DMS53 (cell line): ENCODE measurements around the gene RUBCN.
"Not testable (repeated sequence)": the region's sequence is repeated elsewhere in the genome, so short reads cannot be mapped to it uniquely, and the experiment has no call there.

Experiments
- DNase-seq: peaks from one replicate; lab custom pipeline; 2025; lab: John Stamatoyannopoulos, UW

RUBCN gene

DNA sequence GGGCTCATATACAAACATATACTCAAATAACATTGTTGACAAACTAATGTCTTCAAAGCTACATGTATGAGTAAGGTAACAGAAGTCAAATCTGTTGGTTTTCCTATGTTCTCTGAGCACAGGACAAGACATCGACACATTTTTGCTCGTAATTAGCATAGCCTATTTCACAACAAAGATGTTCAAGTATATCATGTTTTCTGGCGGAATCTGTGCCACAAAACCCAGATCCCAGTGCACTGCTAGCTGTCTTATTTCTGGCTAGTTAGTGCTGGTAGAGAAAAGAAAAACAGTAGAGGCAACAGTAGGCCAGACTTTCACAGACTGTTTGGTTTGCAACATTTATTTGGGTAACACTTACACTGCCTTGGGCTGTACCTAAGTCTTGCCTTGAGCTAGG lies 51.2 kb downstream of the RUBCN start:
- DNase-seq, result no peak

DNA sequence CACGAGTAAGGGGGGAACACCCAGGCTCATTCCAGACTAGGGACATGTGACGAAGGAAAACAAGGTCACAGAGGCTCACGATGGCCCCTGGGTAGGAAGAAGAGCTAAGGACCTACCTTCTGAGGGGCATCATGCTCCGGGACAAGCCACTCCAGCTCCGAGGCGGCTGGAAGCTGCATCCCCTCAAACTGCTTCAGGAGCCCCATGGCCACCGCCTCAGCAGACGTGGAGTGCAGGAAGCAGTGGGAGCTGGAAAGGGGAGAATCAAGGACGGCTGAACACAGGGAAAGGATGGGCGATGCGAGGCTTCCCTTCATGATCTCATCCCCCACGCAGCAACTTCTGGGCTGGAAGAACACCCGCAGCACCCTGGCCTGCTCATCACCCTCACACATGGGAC lies 53.5 kb downstream of the RUBCN start:
- no peak for DNase-seq

DNA sequence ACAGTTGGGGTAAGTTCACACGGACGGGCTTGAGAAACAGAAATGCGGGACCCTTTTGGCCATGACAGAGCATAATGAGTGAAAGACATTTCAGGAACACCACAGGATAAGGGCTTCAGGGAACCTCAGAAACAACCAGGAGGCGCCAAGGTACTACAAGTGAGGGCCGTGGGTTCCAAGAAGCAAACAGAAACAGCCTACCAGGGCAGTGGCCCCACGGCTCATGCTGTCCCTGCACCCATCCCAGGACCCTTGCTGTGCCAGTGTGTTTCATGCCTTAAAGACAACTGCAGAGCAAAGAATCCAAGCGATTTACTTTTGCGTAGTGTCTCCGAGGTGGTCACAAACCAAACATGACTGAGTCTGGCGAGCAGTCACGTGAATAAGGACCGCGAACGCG lies 54.0 kb downstream of the RUBCN start:
- no peak for DNase-seq

DNA sequence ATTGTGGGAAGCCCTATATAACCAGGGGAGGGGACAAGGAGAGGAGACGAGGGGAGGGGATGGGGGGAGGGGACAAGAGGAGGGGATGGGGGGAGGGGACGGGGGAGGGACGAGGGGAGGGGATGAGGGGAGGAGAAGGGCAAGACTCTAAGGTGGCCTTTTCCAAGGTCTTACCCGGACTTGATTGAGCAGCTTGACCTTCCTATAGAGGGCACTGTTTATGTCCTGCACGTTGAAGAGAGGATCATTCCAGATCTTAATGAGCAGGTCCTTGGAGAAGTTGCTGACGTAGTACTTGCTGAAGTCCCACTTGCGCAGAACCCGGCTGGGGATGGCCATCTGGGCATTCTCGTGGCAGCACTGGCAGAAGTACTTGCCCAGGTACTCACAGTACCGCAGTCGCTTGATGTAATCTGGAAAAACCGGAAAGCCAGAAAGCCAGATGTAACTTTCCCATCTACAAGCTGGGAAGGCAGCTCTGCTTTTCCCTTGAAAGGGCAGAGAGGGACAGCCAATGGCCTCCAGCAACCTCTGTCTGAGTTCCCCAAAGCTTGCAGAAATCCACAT lies 55.7 kb downstream of the RUBCN start:
- no peak for DNase-seq

DNA sequence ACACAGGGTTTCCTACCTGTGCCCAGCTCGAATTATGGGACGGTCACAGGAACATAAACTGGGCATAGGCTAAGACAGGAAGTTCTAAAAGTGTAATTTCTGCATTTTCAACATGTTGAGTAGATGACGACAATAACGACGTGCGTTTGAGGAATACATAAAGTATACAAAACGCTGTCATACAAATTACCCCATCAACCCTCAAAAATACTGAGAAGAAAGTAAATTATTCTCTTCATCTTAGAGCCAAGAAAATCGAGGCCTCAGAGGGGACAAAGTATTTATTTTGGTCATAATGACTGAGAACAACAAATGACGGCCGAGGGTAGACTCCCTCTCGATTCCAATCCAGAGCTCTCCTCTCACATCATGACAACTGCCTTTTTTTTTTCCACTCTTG lies 60.8 kb downstream of the RUBCN start:
- DNase-seq, result no peak

DNA sequence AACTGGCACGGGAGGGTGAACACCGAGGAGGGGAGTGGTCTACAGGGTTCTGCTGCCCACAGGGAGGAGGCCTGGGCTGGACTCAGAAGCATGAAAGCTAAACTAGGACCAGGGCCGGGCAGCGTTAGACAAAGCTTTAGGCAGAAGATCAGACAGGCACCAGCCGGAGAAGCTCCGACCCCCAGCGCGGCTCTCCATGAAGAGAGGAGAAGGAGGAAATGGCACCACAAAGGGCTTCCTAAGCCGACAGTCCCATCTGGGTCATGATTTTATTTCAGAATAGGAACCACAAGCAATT lies 61.2 kb downstream of the RUBCN start:
- DNase-seq, result no peak

DNA sequence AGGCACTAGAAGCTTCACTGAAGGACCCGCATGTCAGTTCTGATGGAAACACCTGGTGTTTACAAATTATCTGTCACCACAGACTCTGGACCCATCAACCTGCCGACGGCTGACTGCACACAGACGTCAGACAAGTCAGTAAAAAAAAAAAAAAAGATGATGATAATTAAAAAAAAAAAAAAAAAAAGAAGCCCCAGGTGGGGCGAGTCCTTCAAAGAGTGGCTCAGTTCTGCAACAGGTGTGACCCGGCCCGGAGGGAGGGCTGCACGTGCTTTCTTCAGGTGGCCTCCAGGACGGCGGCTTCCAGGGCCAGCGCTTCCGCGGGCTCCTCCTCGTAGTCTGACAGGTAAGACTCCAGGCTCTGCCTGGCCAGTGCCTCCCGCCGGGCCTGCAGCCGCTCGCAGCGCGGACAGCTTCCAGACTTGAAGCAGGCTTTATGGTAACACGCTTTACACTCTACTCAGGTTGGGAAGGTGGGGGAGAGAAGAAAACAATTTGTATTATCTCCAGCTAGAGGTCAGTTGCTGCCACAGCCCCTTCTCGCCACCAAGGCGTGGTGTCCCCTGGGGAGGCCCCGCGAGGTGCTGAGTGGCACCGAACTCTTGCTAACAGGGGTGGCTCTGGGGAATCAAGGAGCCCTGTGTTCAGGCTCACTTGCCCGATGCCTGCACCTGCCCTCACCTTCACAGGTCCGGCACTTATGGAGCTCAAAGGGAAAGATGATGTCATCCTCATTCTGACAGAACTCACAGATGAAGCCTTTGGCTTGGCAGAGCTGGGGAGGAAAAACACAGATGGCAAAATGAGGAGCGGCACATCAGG lies 61.8 kb downstream of the RUBCN start:
- no peak for DNase-seq

DNA sequence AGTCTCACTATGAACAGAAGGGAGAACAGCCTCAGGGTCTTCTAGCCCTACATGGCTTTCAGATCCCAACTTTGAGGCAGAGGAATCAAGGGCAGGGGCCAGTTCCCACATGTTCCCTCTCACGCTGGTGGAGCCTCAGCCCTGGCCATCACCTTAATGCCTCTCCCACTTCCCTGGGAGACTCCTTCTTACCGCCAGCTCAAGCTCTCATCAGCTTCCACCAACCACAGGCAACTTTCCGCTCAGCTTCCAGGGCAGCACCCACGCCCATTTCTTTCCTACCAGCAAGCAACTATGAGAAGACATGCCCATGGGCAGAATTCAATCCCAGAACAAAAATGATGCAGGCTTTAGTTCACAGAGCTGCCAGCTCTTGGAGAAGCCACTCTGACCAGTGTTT lies 63.5 kb downstream of the RUBCN start:
- no peak for DNase-seq

DNA sequence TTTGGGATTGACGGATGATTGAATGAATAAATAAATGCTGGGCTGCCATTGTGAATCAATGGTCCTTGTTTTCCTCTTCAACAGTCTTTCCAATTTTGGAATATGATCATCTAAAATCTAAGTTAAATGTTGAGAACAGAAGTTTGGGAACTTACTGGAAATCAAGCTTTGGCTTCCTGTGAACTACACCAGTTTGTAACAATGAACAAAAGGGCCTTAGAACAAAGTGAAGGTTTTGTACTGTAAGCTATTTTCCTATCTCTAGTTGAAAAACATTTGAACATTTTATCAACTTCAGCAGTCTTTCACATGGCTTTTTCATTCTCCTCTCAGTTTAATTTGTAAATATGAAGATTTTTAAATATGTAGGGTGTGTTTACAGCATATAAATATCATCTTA lies 66.3 kb downstream of the RUBCN start:
- no peak for DNase-seq

DNA sequence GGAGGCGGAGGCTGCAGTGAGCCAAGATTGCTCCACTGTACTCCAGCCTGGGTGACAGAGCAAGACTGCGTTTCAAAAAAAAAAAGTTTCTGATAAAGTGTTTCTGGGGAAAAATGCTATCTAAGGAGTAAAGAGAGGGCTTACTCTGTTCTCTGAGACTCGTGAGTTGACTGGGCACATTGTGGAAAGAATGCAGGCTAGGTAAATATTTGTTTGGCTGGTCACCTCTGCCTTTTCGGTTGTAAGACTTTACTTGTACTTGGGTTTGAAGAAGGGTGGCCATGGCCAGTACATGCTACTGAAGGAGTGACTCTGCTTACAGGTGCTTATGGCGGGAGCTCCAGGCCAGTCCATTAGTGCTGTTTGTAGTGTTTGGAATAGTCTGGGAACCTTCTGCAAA lies 68.7 kb downstream of the RUBCN start:
- DNase-seq, result no peak

DNA sequence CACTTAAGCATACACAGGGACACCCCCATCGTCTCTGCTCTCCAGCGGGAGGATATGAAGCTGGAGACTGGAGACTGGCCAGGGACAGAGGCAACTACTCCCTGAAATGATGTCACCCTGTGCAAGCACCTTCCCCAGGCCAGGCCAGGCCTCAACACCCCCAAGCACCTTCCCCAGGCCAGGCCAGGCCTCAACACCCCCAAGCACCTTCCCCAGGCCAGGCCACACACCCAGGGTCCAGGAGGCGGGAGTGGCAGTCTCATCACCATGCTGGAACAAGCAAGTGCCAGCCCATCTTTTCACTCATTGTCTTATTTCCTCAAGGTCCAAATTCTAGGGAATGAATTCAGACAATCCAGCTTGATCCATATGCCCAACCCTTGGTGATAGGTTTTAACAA lies 69.4 kb downstream of the RUBCN start:
- DNase-seq, result not testable (repeated sequence)

DNA sequence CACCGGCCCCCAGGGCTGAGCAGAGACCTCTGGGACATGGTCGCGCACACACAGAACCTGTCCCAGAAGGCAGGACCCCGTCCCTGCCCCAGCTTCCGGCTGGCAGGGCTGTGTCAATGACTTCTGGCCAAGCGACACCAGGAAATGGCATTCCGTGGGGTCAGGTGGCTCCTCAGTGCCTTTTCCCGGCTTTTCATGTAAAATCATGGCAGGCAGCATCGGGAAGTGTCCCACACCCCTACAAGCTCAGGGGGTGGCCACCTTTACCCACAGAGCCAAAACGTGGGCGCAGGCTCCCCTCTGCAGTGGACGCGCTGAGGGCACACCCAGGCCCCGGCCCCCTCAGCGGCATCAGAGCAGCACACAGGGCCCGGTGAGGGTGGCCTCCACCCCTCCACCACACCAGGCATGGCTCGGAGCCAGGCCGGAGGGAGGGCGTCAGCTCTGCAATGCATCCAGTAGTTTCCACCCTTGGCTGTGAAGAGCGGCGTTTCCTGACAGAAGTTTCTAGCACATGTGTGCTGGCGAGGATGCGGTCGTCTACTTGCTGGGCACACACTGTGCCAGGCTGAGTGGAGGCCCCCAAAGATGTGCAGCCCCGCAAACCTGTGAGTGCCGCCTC lies 70.4 kb downstream of the RUBCN start:
- not testable (repeated sequence) for DNase-seq

DNA sequence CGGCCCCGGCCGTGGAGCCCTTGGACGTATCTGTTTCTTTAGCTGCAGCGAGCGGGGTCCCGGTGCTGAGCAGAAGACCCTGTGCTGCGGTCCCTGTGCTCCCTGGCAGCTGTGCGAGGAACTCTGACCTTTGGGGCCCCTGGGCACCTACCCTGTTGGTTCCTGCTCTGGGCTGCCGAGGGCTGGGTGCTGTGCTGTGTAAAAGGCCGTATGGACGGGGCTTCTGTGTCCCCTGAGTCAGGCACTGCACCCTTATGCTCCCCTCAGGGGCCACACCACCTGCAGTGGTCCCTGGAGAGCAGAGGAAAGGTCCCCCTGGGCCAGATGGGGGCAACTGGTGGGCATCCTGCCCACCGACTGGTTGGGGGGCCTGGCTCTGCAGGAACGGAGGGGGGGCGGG lies 71.2 kb downstream of the RUBCN start:
- not testable (repeated sequence) for DNase-seq

DNA sequence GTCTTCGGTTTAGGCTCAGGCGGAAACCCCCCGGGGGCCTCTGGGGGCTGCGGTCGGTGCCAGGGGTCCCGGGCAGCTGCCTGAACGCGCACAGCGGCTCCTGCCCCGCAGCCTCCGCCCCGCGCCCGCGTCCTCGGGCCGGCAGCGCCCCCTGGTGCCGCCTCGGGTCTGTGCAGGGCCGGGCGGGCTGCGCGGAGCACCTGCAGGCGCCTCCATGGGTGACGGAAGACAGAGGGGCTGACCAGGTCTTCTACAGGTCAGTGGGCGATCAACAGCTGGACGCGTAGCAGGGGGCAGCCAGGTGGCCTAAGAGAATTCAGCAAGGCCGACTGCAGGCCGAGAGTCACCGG lies 71.6 kb downstream of the RUBCN start:
- DNase-seq, result not testable (repeated sequence)

DNA sequence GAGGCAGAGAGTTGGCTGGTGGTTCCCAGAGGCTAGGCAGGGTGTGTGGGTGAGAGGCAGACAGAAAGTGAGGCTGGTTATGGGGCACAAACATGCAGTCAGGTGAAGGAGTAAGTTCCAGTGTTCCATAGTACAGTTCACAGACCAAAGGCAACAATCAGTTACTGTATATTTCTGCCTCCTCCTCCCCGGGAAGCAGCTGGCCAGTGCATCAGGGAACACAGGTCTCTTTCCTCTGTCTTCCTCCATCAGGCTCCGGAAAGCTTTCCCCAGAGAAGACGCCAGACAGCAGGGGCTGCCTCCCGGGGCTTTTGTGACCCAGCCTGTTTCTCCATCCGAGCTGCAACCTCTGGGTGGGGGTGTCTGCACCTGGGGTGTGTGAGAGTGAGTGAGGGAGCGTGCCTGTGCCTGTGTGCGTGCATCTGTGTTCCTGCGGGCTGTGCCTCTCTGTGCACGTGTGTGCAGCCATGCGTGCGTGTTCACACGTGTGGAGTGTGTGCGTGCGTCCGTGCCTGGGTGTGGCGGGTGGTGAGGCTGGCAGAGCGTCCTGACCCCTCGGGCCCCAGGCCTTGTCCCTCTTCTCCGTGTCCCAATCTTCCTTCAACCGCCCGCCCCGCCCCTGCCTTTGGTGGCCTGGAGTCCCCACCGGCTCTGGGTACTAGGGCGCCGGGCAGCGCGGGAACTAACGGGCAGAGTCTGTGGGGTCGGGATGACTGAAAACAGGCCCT lies 72.1 kb downstream of the RUBCN start:
- not testable (repeated sequence) for DNase-seq

DNA sequence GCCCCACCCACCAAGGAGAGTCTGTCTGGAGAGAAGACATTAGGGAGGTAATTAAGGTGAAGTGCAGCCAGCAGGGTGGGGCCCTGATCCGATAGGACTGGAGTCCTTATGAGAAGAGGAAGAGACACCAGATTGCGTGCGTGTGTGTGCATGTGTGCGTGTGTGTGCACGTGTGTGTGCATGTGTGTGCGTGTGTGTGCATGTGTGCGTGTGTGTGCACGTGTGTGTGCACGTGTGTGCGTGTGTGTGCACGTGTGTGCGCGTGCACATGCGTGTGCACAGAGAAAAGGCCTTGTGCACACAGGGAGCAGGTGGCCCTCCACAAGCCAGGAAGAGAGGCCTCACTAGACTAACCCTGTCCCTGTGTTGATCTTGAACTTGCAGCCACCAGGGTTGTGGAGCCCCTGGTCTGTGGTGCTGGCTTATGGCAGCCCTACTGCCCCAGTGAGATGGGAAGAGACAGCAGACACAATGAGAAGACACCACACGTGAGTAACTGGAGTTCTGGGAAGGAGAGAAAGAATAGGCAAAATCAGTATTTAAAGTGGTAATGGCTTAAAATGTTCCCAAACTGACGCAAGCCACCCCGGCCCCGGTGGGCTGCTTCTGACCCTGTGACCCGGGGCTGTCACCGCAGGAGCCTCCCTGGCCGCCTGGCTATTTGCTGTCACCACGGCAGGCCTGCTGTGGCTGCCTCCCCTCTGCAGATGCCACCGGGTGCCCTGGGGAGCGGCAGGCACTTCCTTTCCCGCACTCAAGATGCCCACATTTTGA lies 73.2 kb downstream of the RUBCN start:
- DNase-seq, result not testable (repeated sequence)

DNA sequence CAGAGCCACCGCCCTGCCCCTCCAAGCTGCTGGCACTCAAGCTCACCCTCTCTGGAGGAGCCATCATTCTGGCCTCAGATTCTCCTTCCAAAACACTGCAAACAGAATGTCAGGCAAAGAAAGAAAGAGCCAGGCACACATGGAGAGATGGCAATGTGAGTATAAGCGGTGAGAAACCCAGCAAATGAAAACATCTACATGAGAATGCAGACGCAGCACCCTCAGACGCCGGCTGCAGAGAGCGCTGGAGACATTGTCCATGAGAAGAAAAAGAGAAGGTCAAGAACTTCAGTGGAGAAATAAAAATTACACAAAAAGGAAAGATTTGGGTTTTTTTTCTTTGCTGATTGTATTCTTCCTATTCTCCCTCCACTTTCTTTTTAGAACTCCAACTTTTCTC lies 74.4 kb downstream of the RUBCN start:
- DNase-seq, result not testable (repeated sequence)

DNA sequence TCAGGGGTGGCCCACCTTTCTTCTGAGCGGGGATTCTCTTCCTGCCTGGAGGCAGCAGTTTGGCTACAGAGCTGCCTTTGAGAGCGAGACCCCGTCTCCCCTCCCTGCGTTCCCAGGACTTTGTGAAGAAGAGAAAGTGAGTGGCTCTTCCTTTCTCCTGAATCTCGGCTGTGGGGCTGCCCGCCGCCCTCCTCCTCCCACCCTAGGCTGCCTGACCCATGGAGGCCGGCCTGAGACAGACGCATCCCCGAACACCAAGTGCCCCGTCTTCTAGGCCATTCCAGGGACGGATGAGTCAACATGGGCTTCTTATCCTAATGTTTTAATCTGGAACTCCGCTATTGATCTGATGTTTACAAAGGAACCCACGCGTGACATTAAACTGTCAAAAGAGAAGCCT lies 74.8 kb downstream of the RUBCN start:
- DNase-seq, result not testable (repeated sequence)

DNA sequence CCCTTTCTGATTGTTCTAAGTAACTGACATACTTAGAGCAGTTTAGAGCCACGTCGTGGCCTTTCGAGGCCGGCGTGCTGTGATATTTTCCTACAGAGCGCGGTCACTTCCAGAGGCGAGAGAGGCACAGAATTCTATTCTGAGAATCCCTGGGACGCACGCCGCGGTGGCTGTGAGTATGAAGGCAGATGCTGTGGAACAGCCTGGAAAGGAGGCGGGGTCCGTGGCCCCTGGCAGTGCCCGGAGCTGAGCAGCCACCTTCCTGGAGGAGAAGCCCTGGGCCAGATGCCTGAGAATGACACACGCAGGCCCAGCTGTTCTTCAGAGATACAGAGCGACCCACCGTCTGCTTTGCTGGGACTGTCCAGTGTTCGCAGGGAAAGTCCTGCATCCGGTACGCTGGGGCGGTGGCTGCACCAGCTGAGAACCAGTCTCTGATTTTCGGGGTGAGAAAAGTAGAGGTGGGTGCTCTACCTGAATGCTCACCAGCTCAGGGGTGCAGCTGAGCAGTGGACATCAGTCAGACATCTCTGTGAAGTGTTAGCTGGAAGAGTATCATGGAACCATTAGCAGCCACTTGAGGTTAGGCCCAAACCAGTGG lies 75.4 kb downstream of the RUBCN start:
- not testable (repeated sequence) for DNase-seq

DNA sequence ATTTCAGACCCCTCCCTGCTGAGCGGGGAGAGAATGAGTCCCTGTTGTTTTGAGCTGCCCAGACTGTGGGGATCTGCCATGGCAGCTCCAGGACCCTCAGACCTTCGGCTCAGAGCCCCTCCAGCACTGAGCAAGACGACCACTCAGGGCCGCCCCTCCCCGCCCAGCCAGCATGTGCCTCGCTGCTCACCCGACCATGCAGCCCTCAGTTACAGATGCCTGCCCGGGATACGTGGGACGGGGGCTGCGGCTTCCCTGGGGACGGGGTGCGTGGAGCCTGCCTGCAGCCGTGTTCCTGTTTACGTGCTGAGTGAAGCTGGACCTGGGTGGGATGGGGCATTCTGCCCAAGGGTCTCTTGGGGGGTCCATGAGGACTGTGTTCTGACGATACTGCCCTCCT lies 77.0 kb downstream of the RUBCN start:
- not testable (repeated sequence) for DNase-seq

DNA sequence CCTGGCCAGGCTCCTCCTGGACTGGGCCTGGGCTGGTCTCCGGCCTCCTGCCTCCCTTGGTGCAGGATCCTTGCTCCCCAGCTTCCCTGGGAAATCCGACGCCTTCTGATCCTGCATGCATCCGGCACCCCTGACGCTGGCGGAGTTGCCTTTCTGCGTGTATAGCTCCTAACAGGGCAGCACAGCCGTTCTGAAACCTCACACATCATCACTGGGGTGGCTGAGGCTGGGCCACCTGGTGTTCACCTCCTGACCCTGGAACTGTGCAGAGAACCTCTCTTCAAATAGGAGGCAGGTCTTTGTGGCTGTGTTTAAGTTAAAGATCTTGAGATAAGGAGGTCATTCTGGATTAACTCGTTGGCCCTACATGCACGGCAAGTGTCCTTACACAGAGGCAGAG lies 77.6 kb downstream of the RUBCN start:
- DNase-seq, result not testable (repeated sequence)

DNA sequence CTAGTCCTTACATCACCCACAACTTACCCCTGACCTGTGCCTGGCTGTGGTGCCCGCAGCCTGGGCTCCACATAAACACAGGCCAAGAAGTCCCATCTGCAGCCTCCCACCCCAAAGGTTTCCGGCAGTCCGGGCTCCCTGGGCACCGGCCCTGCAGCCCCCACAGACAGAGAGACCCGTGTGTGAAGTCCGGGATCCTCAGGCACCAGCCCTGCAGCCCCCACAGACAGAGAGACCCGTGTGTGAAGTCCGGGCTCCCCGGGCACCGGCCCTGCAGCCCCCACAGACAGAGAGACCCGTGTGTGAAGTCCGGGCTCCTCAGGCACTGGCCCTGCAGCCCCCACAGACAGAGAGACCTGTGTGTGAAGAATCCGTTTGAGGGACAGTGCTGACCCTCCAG lies 78.0 kb downstream of the RUBCN start:
- not testable (repeated sequence) for DNase-seq
